Measurements from ENCODE around the gene GINS1.

DNA sequence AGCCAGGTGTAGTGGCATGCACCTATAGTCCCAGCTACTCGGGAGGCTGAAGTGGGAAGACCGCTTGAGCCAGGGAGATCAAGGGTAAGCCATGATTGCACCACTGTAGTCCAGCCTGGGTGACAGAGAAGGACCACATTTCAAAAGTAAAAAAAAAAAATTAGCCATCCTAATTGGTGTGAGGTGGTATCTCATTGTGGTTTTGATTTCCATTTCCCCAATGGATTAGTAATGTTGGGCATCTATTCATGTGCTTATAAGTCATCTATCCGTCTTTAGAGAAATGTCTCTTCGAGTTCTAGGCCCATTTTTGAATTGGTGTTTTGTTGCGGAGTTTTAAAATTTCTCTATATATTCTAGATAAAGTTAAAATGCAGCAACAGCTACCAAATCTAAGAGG, 38.5 kb upstream of the GINS1 start:
- TF ChIP-seq POLR2A (IDR thresholded peaks at IDR 0.05; ENCODE audit: low read depth, low read length) (no peak), POLR2AphosphoS5 (IDR thresholded peaks at IDR 0.05; ENCODE audit: low read depth, low read length) (no peak), TAF1 (IDR thresholded peaks at IDR 0.05; ENCODE audit: low read depth, low read length) (no peak), PAX5 (IDR thresholded peaks at IDR 0.05; ENCODE audit: insufficient read depth, low read length, severe bottlenecking) (no peak), POU2F2 (IDR thresholded peaks at IDR 0.05; ENCODE audit: low read depth, low read length) (no peak), SPI1 (IDR thresholded peaks at IDR 0.05; ENCODE audit: low read depth, low read length) (no peak)

Data from GM12891 (cell line).